GM19438 (cell line): Measurements from ENCODE around the gene CA5A.
A peak's percentile ranks its signal among the peaks of the same experiment; 100 is the strongest.
"Not testable (repeated sequence)": the region's sequence is repeated elsewhere in the genome, so short reads cannot be mapped to it uniquely, and the experiment has no call there.

ENCODE experiments used
- ATAC-seq: cut with Tn5 transposase; IDR thresholded peaks from one replicate; pipeline ENCODE4 v1.9.1; 2021; ENCODE audit warnings: low read depth; ENCODE audit not compliant: unreplicated experiment

The CA5A gene

DNA sequence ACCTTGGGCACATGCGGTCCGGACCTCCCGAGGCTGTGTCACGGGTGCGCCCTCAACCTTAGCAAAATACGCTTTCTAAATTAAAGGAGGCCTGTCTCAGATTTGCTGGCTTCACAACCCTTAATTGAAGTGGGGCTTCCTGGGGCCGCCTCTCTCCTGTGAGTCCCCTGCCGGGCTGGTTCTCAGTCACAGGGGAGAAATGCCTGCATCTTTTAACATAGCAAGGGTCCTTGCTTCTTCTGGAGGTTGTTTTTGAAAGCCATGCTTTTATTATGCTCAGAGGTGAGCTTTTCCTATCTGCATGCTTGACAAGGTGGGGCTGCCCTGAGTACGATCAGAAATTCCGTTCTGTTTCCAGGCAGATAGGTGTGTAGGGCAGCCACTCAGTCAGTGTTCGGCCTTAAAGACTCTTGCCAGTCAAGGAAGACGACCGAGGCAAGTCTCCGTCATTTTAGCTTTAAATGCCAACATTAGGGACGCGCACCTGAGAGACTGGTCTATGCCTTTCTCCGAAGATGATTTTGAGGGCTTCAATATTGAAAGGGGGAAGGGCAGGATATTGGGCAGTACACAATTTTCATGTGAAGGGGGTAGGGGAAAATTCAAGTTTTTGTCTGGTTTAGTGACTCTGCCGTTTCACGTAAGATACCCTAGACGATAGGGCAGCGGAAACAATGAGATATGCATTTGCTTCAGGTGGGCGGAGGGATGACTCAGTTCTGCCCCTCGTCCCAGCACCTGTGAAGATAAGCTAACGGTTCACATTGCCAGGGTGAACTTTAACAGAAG lies 61.5 kb downstream of the CA5A start:
- no peak for ATAC-seq

GRCh38 chr16:87870418-87871291 lies 65.7 kb downstream of the CA5A start:
- not testable (repeated sequence) for ATAC-seq

GRCh38 chr16:87869879-87870417 lies 66.4 kb downstream of the CA5A start:
- ATAC-seq: not testable (repeated sequence)

GRCh38 chr16:87869061-87869878 lies 67.1 kb downstream of the CA5A start, which contains the start of gene SLC7A5:
SLC7A5 (minus strand) TSS chr16:87869507; CDS start chr16:87869422, 85 bp downstream.
- ATAC-seq: peak; percentile 54

DNA sequence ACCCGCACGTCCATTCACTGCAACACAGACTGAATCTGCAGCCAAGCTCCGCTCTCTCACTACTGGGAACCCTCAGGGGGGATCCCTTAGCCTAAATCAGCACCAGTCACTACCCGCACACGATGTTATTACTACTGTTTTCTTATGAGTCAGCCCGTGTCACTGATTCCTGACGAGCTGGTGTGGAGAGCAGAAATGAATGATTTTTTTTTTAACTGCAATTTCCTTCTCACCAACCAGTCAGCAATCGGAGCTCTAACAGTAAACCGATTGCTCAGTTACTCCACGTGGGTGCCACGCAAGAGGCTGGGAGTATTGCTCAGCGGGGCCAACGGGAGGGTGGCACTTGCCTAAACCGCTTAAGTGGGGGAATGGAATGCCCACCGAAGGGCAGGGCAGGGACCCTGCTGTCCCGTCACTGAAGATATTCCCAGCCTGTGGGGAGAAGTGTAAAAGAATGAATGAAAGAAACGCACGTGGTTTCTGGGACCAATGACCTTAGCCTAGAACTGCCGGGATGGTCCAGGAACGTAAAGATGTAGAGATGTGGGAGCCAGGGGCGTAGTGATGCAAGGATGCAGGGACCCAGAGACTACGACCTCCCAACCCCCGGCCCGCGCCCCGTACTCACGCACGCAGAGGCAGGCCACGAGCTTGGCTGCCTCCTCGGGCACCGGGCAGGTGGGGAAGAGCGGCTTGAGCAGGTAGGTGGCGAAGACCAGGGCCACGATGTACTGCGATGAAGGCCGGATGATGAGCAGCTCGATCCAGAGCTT lies 67.9 kb downstream of the CA5A start:
- not testable (repeated sequence) for ATAC-seq

GRCh38 chr16:87865902-87866555 lies 70.3 kb downstream of the CA5A start:
- ATAC-seq: not testable (repeated sequence)

DNA sequence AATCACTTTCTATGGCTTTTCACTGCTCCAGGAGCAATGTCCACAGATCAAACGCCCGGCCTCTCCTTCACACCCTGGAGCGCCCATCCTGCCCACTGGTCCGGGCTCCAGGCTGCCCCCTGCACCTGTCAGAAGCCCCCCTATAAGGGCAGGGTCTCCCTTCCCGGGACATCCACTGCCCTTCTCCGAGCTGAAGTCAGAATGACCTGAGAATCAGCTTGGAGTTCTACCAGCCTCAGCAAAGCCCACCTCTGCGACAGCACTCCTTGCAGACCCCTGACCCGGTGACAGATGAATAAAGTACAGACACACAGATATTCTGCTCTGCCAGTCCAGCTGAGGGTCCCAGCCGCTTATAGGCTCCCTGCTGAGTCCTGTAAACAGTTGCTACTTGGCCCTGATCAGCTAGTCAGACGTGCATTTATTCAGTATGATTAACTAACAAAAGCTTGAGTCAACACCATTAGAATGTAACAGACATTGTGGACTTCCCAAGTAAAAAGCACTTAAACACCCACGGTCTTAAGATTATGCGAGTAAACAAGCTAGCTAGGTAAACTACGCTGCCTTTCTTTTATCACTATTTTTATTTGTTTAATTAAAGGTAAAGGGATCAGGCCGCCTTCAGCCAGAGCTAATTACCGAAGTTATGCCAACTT lies 71.9 kb downstream of the CA5A start:
- no peak for ATAC-seq

DNA sequence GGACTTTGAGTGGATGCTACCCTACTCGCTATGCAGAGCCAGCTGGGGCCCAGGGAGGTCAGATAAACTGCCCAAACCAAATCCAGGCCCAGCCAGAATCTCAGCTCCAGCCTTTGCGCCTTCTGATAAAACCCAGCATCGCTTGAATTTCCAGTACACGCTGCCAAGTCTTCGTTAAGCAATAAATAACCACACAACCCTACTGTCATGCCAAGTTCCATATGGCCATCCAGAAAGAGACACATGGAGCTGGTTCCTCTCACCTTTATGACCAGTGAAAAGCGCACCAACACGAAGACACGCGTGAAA lies 73.0 kb downstream of the CA5A start:
- not testable (repeated sequence) for ATAC-seq

GRCh38 chr16:87862597-87863326 lies 73.6 kb downstream of the CA5A start:
- not testable (repeated sequence) for ATAC-seq

DNA sequence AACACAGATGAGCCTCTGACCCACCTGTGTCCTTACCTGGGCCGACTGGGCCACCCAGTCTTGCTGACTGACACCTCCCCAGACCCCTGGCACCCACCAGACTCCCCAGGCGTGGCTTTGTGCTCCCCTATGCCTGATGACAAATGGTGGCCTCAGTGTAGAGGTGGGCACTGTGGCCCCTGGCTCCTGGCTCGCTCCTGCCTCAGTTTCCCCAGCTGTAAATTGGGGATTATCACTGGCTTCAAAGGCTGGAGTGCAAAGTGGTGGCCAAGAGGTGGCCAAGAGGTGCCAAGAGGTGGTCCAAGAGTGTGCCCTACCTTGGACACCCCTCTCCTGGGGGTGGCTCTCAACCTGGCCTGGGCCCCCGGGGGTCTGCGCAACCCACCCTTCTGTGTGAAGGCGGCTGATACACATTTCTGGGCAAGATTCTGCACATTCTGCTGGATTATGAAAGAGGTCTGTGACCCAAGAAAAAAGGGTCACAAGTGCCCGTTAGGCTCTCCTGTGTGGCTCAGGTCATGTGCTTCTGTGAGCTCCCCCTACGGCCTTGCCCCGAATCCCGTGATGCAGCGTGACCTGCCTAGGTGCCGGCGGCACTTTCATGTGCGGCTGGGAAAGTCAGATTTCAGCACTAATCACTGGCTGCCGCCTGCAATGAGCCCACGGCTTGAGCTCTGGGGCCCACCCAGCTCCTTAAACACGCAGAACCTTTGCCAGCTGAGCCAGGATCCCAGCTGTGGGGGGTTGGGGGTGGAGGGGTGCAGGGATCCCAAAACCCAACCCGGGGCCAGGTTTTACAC lies 74.8 kb downstream of the CA5A start:
- ATAC-seq: not testable (repeated sequence)

DNA sequence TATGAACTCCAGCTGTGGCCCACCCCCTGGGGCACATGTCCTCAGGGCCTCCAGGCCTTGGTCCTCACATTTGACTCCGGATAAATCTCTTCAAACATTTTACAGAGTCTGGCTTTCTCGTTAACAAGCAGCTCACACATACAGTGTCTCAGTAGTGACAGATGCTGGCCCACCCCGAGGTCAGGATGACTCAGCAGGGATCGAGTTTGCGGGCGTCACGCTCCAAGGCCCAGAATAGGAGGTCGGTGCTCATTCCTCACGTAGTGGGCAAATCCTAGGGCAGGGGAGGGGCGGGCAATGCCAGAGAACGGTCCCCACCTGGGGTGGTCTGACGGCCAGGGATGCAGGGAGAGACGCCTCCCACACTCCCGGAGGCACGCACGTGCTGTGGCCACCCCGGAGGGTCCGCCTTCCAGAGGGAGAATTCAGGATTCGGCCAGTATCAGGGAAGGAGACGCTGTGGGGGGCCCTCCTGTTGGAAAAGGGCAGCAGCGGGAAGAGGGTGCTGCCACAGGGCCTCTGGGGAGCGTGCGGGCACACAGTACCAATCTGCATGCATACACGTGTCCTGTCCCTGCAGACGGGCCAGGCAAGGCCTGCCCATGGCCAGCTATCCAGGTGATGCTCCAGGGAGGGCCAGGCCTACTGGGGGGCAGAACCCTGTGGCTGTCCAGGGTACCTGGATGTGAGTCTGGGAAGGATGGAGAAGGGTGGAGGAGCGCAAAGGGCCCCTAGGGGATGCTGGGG lies 75.6 kb downstream of the CA5A start:
- no peak for ATAC-seq

GRCh38 chr16:87858151-87858993 lies 78.0 kb downstream of the CA5A start:
- ATAC-seq: not testable (repeated sequence)

DNA sequence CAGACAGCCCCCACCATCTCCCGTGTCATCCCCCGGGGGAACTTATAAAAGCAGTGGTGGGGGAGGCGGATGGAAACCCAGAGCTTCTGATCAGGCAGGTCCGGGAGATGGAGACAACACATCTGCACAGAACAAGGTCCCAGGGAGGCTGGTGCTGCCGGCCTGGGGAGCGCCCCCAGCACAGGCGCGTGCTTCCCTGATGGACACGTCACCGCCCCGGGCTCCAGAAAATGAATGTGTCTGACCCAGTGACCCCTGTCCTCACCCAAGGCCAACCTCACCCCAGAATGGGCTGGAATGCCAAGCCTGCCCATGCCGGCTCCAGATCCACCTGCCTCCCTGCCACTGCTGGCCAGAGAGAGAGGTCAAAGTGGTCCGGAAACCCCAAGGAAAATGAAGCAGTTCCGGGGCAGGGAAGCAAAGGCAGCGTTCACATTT lies 79.5 kb downstream of the CA5A start:
- no peak for ATAC-seq

DNA sequence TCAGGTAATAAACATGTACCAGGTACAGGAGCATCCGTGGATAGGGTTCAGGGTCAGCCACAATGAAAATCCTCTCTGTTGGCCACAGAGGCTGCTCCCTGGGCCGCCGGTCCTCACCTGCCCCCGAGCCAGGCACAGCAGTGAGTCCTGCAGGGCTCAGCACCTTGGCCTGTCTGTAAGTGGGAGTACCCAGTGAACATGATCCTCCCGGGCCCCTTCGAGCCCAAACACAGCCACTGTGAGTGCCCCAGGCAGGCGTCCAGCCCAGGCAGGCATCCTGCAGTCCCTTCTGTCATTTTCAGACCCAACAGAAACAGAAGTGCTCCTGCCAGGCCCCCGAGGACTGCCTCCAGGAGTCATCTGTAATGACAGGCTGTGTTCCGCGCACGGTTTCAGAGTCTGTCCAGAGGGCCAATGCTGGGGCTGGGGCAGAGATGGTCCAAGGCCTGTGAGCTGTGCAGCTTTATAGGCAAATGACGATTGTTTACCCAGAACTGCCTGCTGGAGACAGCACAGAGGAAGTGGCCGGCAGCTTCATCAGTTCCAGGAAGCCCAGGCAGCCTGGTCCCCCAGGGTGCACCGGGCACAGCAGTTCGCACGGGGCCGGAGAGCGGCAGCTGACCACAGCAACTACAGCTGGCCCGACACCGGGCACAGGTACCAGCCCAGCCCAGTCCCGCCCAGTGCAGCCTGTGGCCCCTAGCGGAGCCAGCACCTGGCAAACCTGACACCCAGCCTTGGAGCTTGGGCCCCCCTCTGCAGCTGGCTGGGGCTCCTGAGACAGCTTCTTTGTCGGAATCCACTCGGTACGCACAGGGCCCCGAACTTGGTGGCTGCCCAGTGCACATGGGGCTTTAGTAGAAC lies 80.2 kb downstream of the CA5A start:
- ATAC-seq: peak; percentile 39
